Measurements from ENCODE around the gene ASMTL.
"Not testable (repeated sequence)": the region's sequence is repeated elsewhere in the genome, so short reads cannot be mapped to it uniquely, and the experiment has no call there.

The ASMTL gene

DNA sequence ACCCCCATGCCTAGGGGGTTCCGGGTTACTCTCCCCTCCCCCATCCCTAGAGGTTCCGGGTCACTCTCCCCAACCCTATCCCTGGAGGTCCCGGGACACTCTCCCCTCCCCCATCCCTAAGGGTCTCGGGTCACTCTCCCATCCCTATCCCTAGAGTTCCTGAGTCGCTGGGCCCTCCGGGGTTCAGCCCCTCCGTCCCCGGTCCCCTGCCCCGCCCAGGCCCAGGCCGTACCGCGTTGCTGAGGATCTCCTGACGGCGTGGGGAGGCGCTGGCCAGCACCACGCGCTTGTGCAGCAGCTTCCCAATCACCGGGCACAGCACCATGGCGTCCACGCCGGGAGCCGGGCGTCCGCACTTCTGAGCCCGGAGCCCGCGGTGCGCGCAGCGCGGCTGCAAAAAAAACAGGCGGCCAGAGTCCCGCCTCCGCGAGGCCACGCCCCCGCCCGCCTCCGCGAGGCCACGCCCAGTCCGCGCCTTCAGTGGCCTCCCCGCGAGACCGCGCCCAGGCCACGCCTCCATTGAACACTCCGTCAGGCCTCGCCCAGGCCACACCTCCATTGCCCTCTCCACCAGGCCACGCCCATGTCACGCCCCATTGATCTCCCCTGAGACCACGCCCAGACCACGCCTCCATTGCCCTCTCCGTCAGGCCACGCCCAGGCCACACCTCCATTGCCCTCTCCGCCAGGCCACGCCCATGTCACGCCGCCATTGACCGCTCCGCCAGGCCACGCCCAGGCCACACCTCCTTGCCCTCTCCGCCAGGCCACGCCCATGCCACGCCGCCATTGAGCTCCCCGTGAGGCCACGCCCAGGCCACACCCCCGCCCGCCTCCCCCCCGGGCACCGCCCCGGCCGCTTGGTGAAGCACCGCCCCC lies at the start of gene ASMTL:
Gene ASMTL (minus strand): TSS at position 394 of the 879 bp plus-strand sequence. CDS start 69 bp downstream, at position 325.
- no peaks in the 10 kb centered on the region for H3K36me3 ChIP-seq (ENCODE audit: control insufficient read depth, insufficient read depth, low read length, severe bottlenecking)
- H3K27me3 ChIP-seq (replicated peaks; ENCODE audit: control insufficient read depth, insufficient read depth, low read length): peaks cover 20% of the 10 kb centered on the region
- peak within 1 kb of the TSS; percentile 89 for H3K4me3 ChIP-seq (ENCODE audit: low read length)
- no peaks in the 10 kb centered on the region for H3K9me3 ChIP-seq (ENCODE audit: control insufficient read depth, low read length)
- peak within 1 kb of the TSS; percentile 91 for H3K9ac ChIP-seq (ENCODE audit: low read length)
- peak; percentile 100 for DNase-seq (ENCODE audit: low read depth)
- H3K4me1 ChIP-seq (ENCODE audit: control insufficient read depth, insufficient read depth, low read length): peaks cover 8% of the 10 kb centered on the region

GRCh38 chrX:1502241-1502640 lies 49.5 kb upstream of the ASMTL start:
- Histone ChIP-seq H3K4me1 (ENCODE audit: control insufficient read depth, insufficient read depth, low read length) (no peaks in the 10 kb centered on the region), H3K36me3 (ENCODE audit: control insufficient read depth, insufficient read depth, low read length, severe bottlenecking) (no peaks in the 10 kb centered on the region), H3K4me3 (ENCODE audit: low read length) (no peak overlapping the region), H3K9me3 (ENCODE audit: control insufficient read depth, low read length) (no peaks in the 10 kb centered on the region), H3K9ac (ENCODE audit: low read length) (no peak overlapping the region), H3K27me3 (replicated peaks; ENCODE audit: control insufficient read depth, insufficient read depth, low read length) (no peaks in the 10 kb centered on the region)
- DNase-seq (ENCODE audit: low read depth): no peak

GRCh38 chrX:1500701-1501624 lies 48.3 kb upstream of the ASMTL start:
- H3K9me3 ChIP-seq (ENCODE audit: control insufficient read depth, low read length): no peaks in the 10 kb centered on the region
- no peak overlapping the region for H3K9ac ChIP-seq (ENCODE audit: low read length)
- no peaks in the 10 kb centered on the region for H3K4me1 ChIP-seq (ENCODE audit: control insufficient read depth, insufficient read depth, low read length)
- H3K4me3 ChIP-seq (ENCODE audit: low read length): no peak overlapping the region
- H3K36me3 ChIP-seq (ENCODE audit: control insufficient read depth, insufficient read depth, low read length, severe bottlenecking): no peaks in the 10 kb centered on the region
- no peak for DNase-seq (ENCODE audit: low read depth)
- no peaks in the 10 kb centered on the region for H3K27me3 ChIP-seq (replicated peaks; ENCODE audit: control insufficient read depth, insufficient read depth, low read length)

DNA sequence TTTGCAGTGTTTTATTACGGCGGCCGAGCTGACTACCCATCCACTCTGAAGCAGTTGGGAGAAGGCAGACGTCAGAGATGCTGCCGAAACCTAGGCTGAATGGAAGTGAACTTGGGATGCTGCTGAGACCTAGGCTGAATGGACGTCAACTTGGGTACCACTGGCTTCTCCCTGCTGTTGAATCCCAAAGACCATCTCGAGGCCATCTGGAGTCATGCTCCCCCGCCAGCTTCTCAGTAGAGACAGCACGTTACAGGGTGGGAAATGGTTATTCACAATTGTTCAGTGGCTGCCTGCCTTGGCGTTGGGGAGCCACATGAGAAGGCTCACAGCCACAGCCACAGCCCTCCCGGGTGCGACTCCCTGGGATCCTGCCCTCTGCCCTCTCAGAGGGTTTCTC lies 43.4 kb upstream of the ASMTL start:
- no peaks in the 10 kb centered on the region for H3K36me3 ChIP-seq (ENCODE audit: control insufficient read depth, insufficient read depth, low read length, severe bottlenecking)
- DNase-seq (ENCODE audit: low read depth): no peak
- no peak overlapping the region for H3K9ac ChIP-seq (ENCODE audit: low read length)
- no peaks in the 10 kb centered on the region for H3K4me1 ChIP-seq (ENCODE audit: control insufficient read depth, insufficient read depth, low read length)
- H3K9me3 ChIP-seq (ENCODE audit: control insufficient read depth, low read length): no peaks in the 10 kb centered on the region
- H3K4me3 ChIP-seq (ENCODE audit: low read length): no peak overlapping the region
- peaks cover 3% of the 10 kb centered on the region for H3K27me3 ChIP-seq (replicated peaks; ENCODE audit: control insufficient read depth, insufficient read depth, low read length)

GRCh38 chrX:1493877-1494510 lies 41.3 kb upstream of the ASMTL start:
- DNase-seq (ENCODE audit: low read depth): no peak

GRCh38 chrX:1493412-1493811 lies 40.7 kb upstream of the ASMTL start:
- Histone ChIP-seq H3K4me1 (ENCODE audit: control insufficient read depth, insufficient read depth, low read length) (no peaks in the 10 kb centered on the region), H3K4me3 (ENCODE audit: low read length) (no peak overlapping the region), H3K36me3 (ENCODE audit: control insufficient read depth, insufficient read depth, low read length, severe bottlenecking) (no peaks in the 10 kb centered on the region), H3K9ac (ENCODE audit: low read length) (no peak overlapping the region), H3K27me3 (replicated peaks; ENCODE audit: control insufficient read depth, insufficient read depth, low read length) (peaks cover 3% of the 10 kb centered on the region), H3K9me3 (ENCODE audit: control insufficient read depth, low read length) (no peaks in the 10 kb centered on the region)
- no peak for DNase-seq (ENCODE audit: low read depth)

More at GRCh38 chrX:1493877-1494510, 41.3 kb upstream of the ASMTL start:
- H3K27me3 ChIP-seq (replicated peaks; ENCODE audit: control insufficient read depth, insufficient read depth, low read length): peaks cover 3% of the 10 kb centered on the region
- no peaks in the 10 kb centered on the region for H3K9me3 ChIP-seq (ENCODE audit: control insufficient read depth, low read length)
- H3K9ac ChIP-seq (ENCODE audit: low read length): no peak overlapping the region
- no peak overlapping the region for H3K4me3 ChIP-seq (ENCODE audit: low read length)
- H3K36me3 ChIP-seq (ENCODE audit: control insufficient read depth, insufficient read depth, low read length, severe bottlenecking): no peaks in the 10 kb centered on the region
- no peaks in the 10 kb centered on the region for H3K4me1 ChIP-seq (ENCODE audit: control insufficient read depth, insufficient read depth, low read length)

DNA sequence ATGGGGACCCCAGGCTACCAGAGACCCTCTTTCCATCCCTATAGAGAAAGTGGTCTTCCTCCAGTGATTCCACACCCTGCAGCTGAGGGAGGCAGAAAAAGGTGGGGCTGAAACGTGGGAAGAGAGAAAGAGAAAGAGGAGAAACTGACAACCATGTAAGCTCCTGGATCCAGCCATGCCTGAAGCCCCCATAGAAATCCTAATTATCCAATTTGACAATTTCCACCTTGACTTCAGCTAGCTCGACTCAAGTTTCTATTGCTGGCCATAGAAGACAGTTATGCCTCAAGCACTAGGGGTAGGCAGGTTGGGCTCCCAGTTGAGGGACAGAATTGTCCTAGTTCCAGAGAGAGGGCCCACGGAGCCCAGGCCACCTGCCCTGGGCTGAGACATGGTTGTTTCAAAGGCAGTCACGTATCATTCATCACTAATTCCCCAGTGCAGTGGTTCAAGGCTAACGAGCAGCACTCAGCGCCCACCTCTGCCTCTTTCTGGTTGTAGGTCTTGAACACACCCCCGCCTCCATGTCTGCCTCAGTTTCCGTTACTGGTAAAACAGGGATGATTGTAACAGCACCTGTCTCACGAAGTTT lies 39.8 kb upstream of the ASMTL start:
- no peak for DNase-seq (ENCODE audit: low read depth)
- Histone ChIP-seq H3K36me3 (ENCODE audit: control insufficient read depth, insufficient read depth, low read length, severe bottlenecking) (no peaks in the 10 kb centered on the region), H3K9ac (ENCODE audit: low read length) (no peak overlapping the region)

DNA sequence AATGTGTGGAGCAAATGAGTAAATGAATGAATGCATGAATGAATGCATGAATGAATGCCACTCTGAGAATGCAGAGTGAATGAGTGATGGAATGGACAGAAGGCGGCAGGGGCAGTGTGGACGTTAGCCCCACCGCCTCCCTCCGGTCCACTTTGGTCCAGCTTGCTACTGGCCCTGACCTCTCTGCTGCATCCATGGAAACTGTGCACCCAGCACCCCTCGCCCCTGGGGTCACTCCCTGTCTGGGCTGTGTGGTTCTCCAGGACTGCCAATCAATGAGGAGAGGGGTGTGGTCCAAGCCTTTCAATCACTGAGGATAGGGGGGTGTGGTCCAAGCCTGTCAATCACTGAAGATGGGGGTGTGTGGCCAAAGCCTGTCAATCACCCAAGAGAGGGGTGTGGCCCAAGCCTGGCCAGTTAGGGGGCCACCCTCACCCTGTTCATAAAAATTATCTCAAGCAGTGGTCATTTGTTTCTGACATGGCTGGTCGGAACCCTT lies 39.2 kb upstream of the ASMTL start:
- H3K9me3 ChIP-seq (ENCODE audit: control insufficient read depth, low read length): no peaks in the 10 kb centered on the region
- H3K27me3 ChIP-seq (replicated peaks; ENCODE audit: control insufficient read depth, insufficient read depth, low read length): peaks cover 6% of the 10 kb centered on the region
- H3K9ac ChIP-seq (ENCODE audit: low read length): no peak overlapping the region
- no peaks in the 10 kb centered on the region for H3K4me1 ChIP-seq (ENCODE audit: control insufficient read depth, insufficient read depth, low read length)
- no peaks in the 10 kb centered on the region for H3K36me3 ChIP-seq (ENCODE audit: control insufficient read depth, insufficient read depth, low read length, severe bottlenecking)
- H3K4me3 ChIP-seq (ENCODE audit: low read length): no peak overlapping the region
- no peak for DNase-seq (ENCODE audit: low read depth)

More for the DNA sequence above, 39.8 kb upstream of the ASMTL start:
- H3K4me1 ChIP-seq (ENCODE audit: control insufficient read depth, insufficient read depth, low read length): no peaks in the 10 kb centered on the region
- peaks cover 3% of the 10 kb centered on the region for H3K27me3 ChIP-seq (replicated peaks; ENCODE audit: control insufficient read depth, insufficient read depth, low read length)
- H3K4me3 ChIP-seq (ENCODE audit: low read length): no peak overlapping the region
- no peaks in the 10 kb centered on the region for H3K9me3 ChIP-seq (ENCODE audit: control insufficient read depth, low read length)

DNA sequence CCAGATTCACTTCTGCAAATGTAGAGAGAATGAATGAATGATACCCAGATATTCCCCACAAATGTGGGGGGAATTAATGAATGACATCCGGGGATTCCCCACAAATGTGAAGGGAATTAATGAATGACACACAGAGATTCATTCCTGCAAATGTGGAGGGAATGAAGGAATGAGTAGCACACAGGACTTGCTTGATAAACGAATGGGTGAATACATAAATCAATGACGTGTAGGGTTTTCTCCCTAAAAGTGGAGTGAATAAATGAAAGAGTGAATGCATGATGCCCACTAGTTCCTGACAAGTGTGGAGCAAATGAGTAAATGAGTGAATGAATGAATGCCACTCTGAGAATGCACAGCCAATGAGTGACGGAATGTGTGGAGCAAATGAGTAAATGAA lies 38.5 kb upstream of the ASMTL start:
- not testable (repeated sequence) for DNase-seq (ENCODE audit: low read depth); H3K4me3 ChIP-seq (ENCODE audit: low read length); H3K9me3 ChIP-seq (ENCODE audit: control insufficient read depth, low read length); H3K9ac ChIP-seq (ENCODE audit: low read length); H3K4me1 ChIP-seq (ENCODE audit: control insufficient read depth, insufficient read depth, low read length); H3K36me3 ChIP-seq (ENCODE audit: control insufficient read depth, insufficient read depth, low read length, severe bottlenecking)
- H3K27me3 ChIP-seq (replicated peaks; ENCODE audit: control insufficient read depth, insufficient read depth, low read length): peaks cover 12% of the 10 kb centered on the region

DNA sequence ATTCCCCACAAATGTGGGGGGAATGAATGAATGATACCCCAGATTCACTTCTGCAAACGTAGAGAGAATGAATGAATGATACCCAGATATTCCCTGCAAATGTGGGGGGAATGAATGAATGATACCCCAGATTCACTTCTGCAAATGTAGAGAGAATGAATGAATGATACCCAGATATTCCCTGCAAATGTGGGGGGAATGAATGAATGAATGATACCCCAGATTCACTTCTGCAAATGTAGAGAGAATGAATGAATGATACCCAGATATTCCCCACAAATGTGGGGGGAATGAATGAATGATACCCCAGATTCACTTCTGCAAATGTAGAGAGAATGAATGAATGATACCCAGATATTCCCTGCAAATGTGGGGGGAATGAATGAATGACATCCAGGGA lies 38.0 kb upstream of the ASMTL start:
- H3K9ac ChIP-seq (ENCODE audit: low read length); H3K9me3 ChIP-seq (ENCODE audit: control insufficient read depth, low read length); H3K4me1 ChIP-seq (ENCODE audit: control insufficient read depth, insufficient read depth, low read length); H3K4me3 ChIP-seq (ENCODE audit: low read length); H3K36me3 ChIP-seq (ENCODE audit: control insufficient read depth, insufficient read depth, low read length, severe bottlenecking); DNase-seq (ENCODE audit: low read depth): not testable (repeated sequence)
- peaks cover 14% of the 10 kb centered on the region for H3K27me3 ChIP-seq (replicated peaks; ENCODE audit: control insufficient read depth, insufficient read depth, low read length)
